Peyer's patch (tissue), 4 donors: ENCODE measurements around the gene MTIF3. TPM values are rescaled to one million over a fixed set of nuclear protein-coding genes. Genes with fewer than 3 reads are reported as not detected.

Source experiments
- DNase-seq, 3 donors: peaks; one replicate each; pipeline ENCODE4 v3.0.0-alpha.2; 2017 to 2019
- H3K27ac ChIP-seq, 4 donors: fragments of 200-600 bp; sonication (generic); one replicate each; pipeline ENCODE4 v1.5.1; 2016 to 2019
- H3K27me3 ChIP-seq, 2 donors: fragments of 200-600 bp; sonication (generic); one replicate each; pipeline ENCODE4 v1.5.1; 2019
- H3K36me3 ChIP-seq, 3 donors: fragments of 200-600 bp; sonication (generic); one replicate each; pipeline ENCODE4 v1.5.1; 2016 to 2019
- H3K4me1 ChIP-seq, 4 donors: fragments of 200-600 bp; sonication (generic); one replicate each; pipeline ENCODE4 v1.5.1; 2016 to 2019
- H3K4me3 ChIP-seq, 4 donors: fragments of 200-600 bp; sonication (generic); 1 replicate in 3 of 4; 2 replicates in 1 of 4; pipeline ENCODE4 v1.5.1; 2016 to 2019; ENCODE audit warnings: mild to moderate bottlenecking in 1 of 4
- H3K9me3 ChIP-seq, 4 donors: fragments of 200-600 bp; sonication (generic); one replicate each; pipeline ENCODE4 v1.5.1; 2016 to 2019; ENCODE audit warnings: mild to moderate bottlenecking in 1 of 4
- POLR2A ChIP-seq, 2 donors: fragments of 450-650 bp; IDR thresholded peaks; one replicate each; pipeline ENCODE4 v1.5.1; 2017; ENCODE audit warnings: antibody characterized with exemption in 2 of 2, mild to moderate bottlenecking in 2 of 2, moderate library complexity in 2 of 2
- total RNA-seq, 4 donors: library from RNA; depleted of rRNA; stranded (reverse); fragments of >200 nt; gene quantifications; one replicate each; pipeline ENCODE4 v1.1.0, GENCODE V29; 2016
- TF ChIP-seq, protein P1 (sequence below), 6 experiments: fragments of 450-650 bp in 4 of 6; fragments of 200-600 bp in 2 of 6; sonication (generic) in 1 of 6; IDR thresholded peaks; one replicate each; pipeline ENCODE4 v1.5.1; 2017 to 2019; ENCODE audit warnings: antibody characterized with exemption in 6 of 6, mild to moderate bottlenecking in 3 of 6, moderate library complexity in 1 of 6

The MTIF3 gene
- total RNA-seq, 4 donors from 2014 or later: 78.6 to 150 (median 86.4) TPM

DNA sequence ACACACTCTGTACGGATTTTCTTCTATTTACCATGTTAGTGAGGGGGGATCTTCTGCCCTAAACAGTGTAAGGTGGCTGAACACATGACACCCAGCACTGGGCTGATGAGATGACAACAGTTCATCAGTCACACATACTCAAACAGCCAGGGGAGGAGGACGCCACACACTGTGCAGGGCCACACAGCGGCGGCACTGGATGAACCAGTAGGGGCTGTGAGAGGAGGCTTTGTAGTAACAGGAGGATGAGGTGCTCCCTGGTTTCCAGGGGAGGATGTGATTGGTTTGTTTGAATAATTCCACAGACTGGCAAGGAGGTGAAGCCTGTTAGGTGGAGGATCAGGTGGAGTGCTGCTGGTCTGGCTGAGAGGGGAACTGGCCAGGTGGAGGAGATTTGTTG lies 42.3 kb downstream of the MTIF3 start:
- no peak for DNase-seq
- Histone ChIP-seq H3K27me3 (no peaks in the 10 kb centered on the region), H3K27ac (no peak overlapping the region), H3K4me3 (no peak overlapping the region), H3K4me1 (peaks cover 0 to 37% (median 2%) of the 10 kb centered on the region in 4 donors), H3K9me3 (no peaks in the 10 kb centered on the region), H3K36me3 (no peaks in the 10 kb centered on the region)
- no peak for TF ChIP-seq POLR2A (IDR thresholded peaks at IDR 0.05)
- TF ChIP-seq, protein P1, sequence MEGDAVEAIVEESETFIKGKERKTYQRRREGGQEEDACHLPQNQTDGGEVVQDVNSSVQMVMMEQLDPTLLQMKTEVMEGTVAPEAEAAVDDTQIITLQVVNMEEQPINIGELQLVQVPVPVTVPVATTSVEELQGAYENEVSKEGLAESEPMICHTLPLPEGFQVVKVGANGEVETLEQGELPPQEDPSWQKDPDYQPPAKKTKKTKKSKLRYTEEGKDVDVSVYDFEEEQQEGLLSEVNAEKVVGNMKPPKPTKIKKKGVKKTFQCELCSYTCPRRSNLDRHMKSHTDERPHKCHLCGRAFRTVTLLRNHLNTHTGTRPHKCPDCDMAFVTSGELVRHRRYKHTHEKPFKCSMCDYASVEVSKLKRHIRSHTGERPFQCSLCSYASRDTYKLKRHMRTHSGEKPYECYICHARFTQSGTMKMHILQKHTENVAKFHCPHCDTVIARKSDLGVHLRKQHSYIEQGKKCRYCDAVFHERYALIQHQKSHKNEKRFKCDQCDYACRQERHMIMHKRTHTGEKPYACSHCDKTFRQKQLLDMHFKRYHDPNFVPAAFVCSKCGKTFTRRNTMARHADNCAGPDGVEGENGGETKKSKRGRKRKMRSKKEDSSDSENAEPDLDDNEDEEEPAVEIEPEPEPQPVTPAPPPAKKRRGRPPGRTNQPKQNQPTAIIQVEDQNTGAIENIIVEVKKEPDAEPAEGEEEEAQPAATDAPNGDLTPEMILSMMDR (IDR thresholded peaks at IDR 0.05): no peak

DNA sequence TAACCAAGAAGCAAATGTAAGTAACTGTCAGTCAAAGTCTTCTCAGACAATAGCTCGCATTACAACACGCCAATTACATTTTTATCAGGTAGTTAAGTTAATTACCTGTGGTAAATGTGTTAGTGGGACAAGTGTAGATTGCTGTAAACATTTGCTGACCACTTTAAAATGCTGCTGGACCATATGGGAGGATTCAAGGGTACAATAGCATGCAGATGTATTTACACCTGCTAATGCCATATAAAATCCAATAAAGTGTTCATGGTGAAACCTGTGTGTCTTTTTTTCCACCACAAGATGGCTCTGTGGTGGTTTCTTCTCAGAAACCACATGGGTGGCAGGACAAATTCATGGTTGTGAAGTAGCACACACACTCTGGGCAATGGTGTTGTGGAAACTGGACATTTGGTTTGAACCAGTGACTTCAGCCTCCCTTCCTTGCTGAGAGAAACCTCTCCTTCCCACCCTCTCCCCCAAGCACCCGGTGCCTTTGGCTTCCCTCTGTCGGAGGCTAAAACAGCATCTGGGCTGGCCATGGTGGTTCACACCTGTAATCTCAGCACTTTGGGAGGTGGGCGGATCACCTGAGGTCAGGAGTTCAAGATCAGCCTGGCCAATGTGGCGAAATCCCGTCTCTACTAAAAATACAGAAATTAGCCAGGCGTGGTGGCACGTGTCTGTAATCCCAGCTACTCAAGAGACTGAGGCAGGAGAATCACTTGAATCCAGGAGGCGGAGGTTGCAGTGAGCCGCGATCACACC lies 44.0 kb downstream of the MTIF3 start:
- no peaks in the 10 kb centered on the region for H3K36me3 ChIP-seq
- H3K4me1 ChIP-seq: peaks cover 0 to 42% (median 2%) of the 10 kb centered on the region in 4 donors
- no peak for TF ChIP-seq POLR2A (IDR thresholded peaks at IDR 0.05)
- TF ChIP-seq, protein P1 (IDR thresholded peaks at IDR 0.05): peak in 5 of 6 experiments; percentile 37 to 87 (median 83)
- H3K9me3 ChIP-seq: no peaks in the 10 kb centered on the region
- H3K4me3 ChIP-seq: no peak overlapping the region
- H3K27ac ChIP-seq: peak overlapping the region in 1 of 4 donors; percentile 8
- DNase-seq: peak in 1 of 3 donors; percentile 55
- no peaks in the 10 kb centered on the region for H3K27me3 ChIP-seq

DNA sequence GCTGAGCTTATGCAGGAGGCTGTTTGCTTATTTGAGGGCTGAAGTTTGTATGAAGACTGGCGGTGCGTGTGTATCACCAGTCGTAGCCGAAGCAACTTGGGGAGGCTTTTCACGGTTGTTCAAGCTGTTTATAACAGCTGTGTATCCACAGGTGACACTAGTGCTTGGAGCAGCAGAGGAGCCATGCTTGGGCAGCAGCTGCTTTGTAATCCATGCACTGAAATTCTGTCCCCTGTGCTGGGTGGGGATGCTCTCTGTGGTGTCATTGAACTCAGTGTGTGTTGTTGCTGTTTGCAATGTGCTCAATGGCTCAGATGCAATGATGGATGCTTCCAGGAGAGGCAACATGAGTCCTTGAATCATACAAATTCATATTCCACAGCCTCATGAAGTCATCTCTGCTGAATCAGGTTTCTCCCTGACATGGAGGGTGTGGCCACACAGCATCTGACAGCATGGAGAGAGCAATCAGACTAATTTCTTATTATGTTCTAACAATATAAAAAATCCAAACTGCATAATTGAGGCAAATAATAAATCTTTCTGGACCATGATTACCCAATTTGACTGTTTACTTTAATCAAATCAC lies 44.7 kb downstream of the MTIF3 start:
- Histone ChIP-seq H3K4me3 (no peak overlapping the region), H3K36me3 (no peaks in the 10 kb centered on the region), H3K9me3 (no peaks in the 10 kb centered on the region), H3K4me1 (peaks cover 0 to 42% (median 2%) of the 10 kb centered on the region in 4 donors), H3K27me3 (no peaks in the 10 kb centered on the region), H3K27ac (peak overlapping the region in 1 of 4 donors; percentile 89)
- TF ChIP-seq, protein P1 (IDR thresholded peaks at IDR 0.05): peak in 1 of 6 experiments; percentile 30
- no peak for TF ChIP-seq POLR2A (IDR thresholded peaks at IDR 0.05)
- peak in 1 of 3 donors; percentile 64 for DNase-seq

DNA sequence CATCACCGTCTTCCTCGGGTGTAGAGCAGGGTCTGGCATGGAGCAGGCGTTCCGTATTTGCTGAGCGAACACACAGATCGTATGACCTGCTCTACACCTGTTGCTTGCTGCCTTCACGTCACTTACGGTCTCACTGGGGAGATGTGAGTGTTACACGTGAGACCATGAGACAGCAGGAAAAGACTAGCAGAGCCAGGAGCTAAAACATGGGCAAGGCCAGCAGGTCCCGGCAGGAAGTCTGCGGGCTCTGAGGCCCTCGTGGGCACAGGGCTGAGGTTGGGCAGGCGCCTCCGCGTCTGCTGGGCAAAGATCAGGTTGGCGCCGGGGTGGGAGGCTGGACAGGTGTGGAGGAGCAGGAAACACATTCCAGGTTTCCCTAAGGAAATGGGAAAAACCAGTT lies 45.7 kb downstream of the MTIF3 start:
- no peak overlapping the region for H3K4me3 ChIP-seq
- peaks cover 0 to 42% (median 2%) of the 10 kb centered on the region in 4 donors for H3K4me1 ChIP-seq
- H3K27ac ChIP-seq: peak overlapping the region in 3 of 4 donors; percentile 13 to 89 (median 71)
- TF ChIP-seq POLR2A (IDR thresholded peaks at IDR 0.05): peak in 1 of 2 donors; percentile 29
- TF ChIP-seq, protein P1 (IDR thresholded peaks at IDR 0.05): no peak
- no peaks in the 10 kb centered on the region for H3K27me3 ChIP-seq
- H3K36me3 ChIP-seq: no peaks in the 10 kb centered on the region
- H3K9me3 ChIP-seq: no peaks in the 10 kb centered on the region
- DNase-seq: peak in 2 of 3 donors; percentile 70 to 85

DNA sequence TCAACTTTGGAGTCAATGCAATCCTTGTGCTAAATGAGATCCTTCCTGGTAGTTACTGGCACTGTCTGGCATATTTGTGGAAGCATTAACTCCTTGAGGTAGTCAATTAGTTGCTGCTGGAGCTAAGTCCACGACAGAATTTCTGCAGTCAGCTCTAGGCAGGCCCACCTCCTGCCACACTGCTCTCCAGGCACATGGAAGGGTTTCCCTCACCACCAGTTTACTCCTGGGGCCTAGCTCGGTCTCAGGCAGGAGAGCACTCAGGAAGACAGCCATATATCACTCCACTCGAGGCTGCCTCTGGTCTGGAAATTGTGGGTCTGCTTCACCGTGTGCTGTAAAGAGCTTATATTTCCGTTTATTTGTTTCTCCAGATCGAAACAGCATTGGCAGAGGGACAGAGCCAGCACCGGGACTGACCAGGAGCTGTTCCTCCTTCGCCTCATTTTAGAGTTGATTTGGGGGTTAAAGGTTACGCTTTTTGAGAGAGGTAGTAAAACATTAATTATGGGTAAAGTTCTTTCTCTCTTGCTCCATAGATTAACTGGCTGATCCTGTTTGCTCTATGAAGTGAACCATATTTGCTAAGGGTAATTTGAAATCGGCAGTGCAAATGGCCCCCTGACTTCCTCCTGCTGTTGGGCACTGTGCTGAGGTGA lies 46.5 kb downstream of the MTIF3 start:
- H3K27ac ChIP-seq: peak overlapping the region in 3 of 4 donors; percentile 45 to 89 (median 71)
- no peak overlapping the region for H3K4me3 ChIP-seq
- H3K27me3 ChIP-seq: no peaks in the 10 kb centered on the region
- peaks cover 0 to 39% (median 2%) of the 10 kb centered on the region in 4 donors for H3K4me1 ChIP-seq
- no peak for DNase-seq
- no peaks in the 10 kb centered on the region for H3K9me3 ChIP-seq
- no peaks in the 10 kb centered on the region for H3K36me3 ChIP-seq
- TF ChIP-seq, protein P1 (IDR thresholded peaks at IDR 0.05): no peak
- no peak for TF ChIP-seq POLR2A (IDR thresholded peaks at IDR 0.05)
